ENCODE results near the gene LMCD1. TPM values are rescaled to one million over a fixed set of nuclear protein-coding genes. Genes with fewer than 3 reads are reported as not detected.

The LMCD1 gene
- total and polyA plus RNA-seq, 2 of the 8 experiments (the other 6 are each of a cell fraction or from before 2014, with no cell fraction given), result 12.3 to 26.5 TPM

DNA sequence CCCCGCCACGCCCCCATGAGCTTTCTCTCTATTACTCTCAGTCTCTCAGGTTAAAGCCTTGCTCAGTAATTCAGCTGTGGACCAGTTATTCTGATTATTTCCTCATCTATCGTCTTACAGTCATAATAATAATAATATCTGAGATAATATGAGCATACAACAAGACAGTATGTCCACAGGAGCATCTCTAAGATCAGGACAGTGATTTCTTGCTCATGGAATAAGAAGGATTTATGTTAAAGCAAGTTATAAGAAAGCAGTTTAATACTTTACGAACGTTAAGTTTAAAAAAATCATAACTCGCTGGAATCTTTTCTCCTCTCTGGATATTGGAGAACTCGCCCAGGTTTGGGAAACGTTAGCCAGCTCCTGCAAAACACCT is 643 bp upstream of the LMCD1 start:
- peak overlapping the region; percentile 35 for H2BK120ac ChIP-seq (replicated peaks; ENCODE audit: low read depth, low read length)
- WGBS, 2 experiments (ENCODE audit: extremely low coverage in 1 of 2, insufficient coverage in 1 of 2, insufficient read length in 1 of 2, insufficient replicate concordance in 2 of 2, low coverage in 1 of 2, low lambda C conversion rate in 2 of 2, missing lambda C conversion rate in 1 of 2), result 26% methylated on average over 6 of the region's 8 CpGs; no CpG with 5 or more reads in 1 of the 2 experiments
- DNase-seq (ENCODE audit: low read depth in 1 of 2, low spot score in 2 of 2) (no peak), FAIRE-seq (no peak)
- H2BK12ac ChIP-seq (ENCODE audit: low read depth, low read length), result no peak overlapping the region
- peak overlapping the region in 1 of 4 experiments; percentile 29; a peak in 1 of 7 replicates for H3K9ac ChIP-seq (replicated peaks in 1 of 4; ENCODE audit: extremely low read depth in 1 of 4, low read depth in 3 of 4, low read length in 3 of 4)
- ChIA-PET CTCF (ENCODE audit: partially characterized antibody) (interaction anchor here (0.9 to 1.4 kb wide), 4 partner anchors 21 to 84 kb away, joined by 3 read pairs; no protein-coding TSS in a partner anchor), POLR2A (ENCODE audit: partially characterized antibody) (interaction anchor here (0.6 to 1.6 kb wide), 7 partner anchors 11 to 709 kb away, joined by 3 to 5 read pairs (median 3); no protein-coding TSS in a partner anchor)
- no peaks in the 10 kb centered on the region for H3K23me2 ChIP-seq (ENCODE audit: low read depth, low read length)
- peaks cover 2 to 24% (median 21%) of the 10 kb centered on the region in 4 experiments; a peak in 6 of 7 replicates for H3K4me1 ChIP-seq (replicated peaks in 1 of 4; ENCODE audit: control insufficient read depth in 3 of 4, insufficient read depth in 4 of 4, low read length in 3 of 4)
- no peak overlapping the region for H3K14ac ChIP-seq (ENCODE audit: insufficient read length)
- H3K4me3 ChIP-seq (ENCODE audit: extremely low read depth in 1 of 4, insufficient read depth in 2 of 4, low read depth in 3 of 4, low read length in 4 of 4), result peak overlapping the region; percentile 11 to 59 (median 26); a peak in 6 of 8 replicates
- no peak overlapping the region for H3K4ac ChIP-seq (replicated peaks; ENCODE audit: insufficient read length, low read depth, low read length)
- H4K8ac ChIP-seq (ENCODE audit: extremely low read depth, insufficient read depth, low read length), result peak overlapping the region; percentile 81; the same call in 1 of the 2 replicates
- TF ChIP-seq RBBP5 (IDR thresholded peaks at IDR 0.05; ENCODE audit: borderline replicate concordance, low read depth, low read length) (no peak), RAD21 (IDR thresholded peaks at IDR 0.05 in 1 of 2, conservative IDR thresholded peaks at IDR 0.05 in 1 of 2; ENCODE audit: low read depth in 2 of 2, low read length in 2 of 2) (no peak), RFX5 (IDR thresholded peaks at IDR 0.05; ENCODE audit: borderline replicate concordance, low read depth, low read length) (no peak)
- H3K56ac ChIP-seq (replicated peaks; ENCODE audit: insufficient read length, low read depth, low read length), result no peak overlapping the region
- no peak overlapping the region; the same call in 1 of the 2 replicates for H2BK5ac ChIP-seq (ENCODE audit: low read depth, low read length)
- H3K36me3 ChIP-seq (ENCODE audit: control insufficient read depth in 2 of 4, insufficient read depth in 4 of 4, low read length in 3 of 4), result peaks cover 0 to 4% (median 0%) of the 10 kb centered on the region in 4 experiments; a peak in 1 of 8 replicates
- H4K91ac ChIP-seq (replicated peaks; ENCODE audit: insufficient read length, low read length), result peak overlapping the region; percentile 87
- H3K79me2 ChIP-seq (ENCODE audit: control insufficient read depth in 1 of 2, insufficient read depth in 2 of 2, low read length in 2 of 2), result peaks cover 0 to 4% of the 10 kb centered on the region in 2 experiments; a peak in 2 of 4 replicates
- no peaks in the 10 kb centered on the region for H4K20me1 ChIP-seq (replicated peaks in 1 of 2; ENCODE audit: control insufficient read depth in 1 of 2, insufficient read depth in 2 of 2, low read length in 2 of 2)
- no peak overlapping the region for H2AK5ac ChIP-seq (ENCODE audit: low read depth, low read length)
- H3K9me3 ChIP-seq (ENCODE audit: insufficient read depth in 2 of 2, low read depth in 1 of 2, low read length in 1 of 2), result no peaks in the 10 kb centered on the region
- H3K79me1 ChIP-seq (ENCODE audit: low read depth, low read length), result no peaks in the 10 kb centered on the region
- peak overlapping the region; percentile 28; the same call in 1 of the 2 replicates for H3K27ac ChIP-seq (ENCODE audit: low read depth, low read length)
- H3K23ac ChIP-seq (ENCODE audit: insufficient read length), result no peak overlapping the region
- H2BK20ac ChIP-seq (ENCODE audit: low read length), result no peak overlapping the region
- H3K4me2 ChIP-seq (ENCODE audit: insufficient read depth in 1 of 2, low read depth in 2 of 2, low read length in 2 of 2), result peak overlapping the region; percentile 61
- H3K27me3 ChIP-seq (replicated peaks in 1 of 4; ENCODE audit: control insufficient read depth in 3 of 4, extremely low read depth in 1 of 4, insufficient read depth in 3 of 4, low read length in 3 of 4), result no peaks in the 10 kb centered on the region
- H3K18ac ChIP-seq (ENCODE audit: extremely low read depth, low read length), result peak overlapping the region; percentile 78; the same call in 1 of the 2 replicates
- H2BK15ac ChIP-seq (ENCODE audit: low read length), result no peak overlapping the region
- H4K5ac ChIP-seq (ENCODE audit: insufficient read length, low read depth, low read length), result peak overlapping the region; percentile 75
- H2AFZ ChIP-seq (ENCODE audit: low read length), result no peak overlapping the region

Measured in H1 (cell line).